Subcutaneous adipose tissue (tissue), 4 donors: ENCODE data around the gene ROPN1. TPM values are rescaled to one million over a fixed set of nuclear protein-coding genes. Genes with fewer than 3 reads are reported as not detected.

Source experiments
- CTCF ChIP-seq: fragments of 450-650 bp; IDR thresholded peaks from one replicate; pipeline ENCODE4 v1.5.1; 2016; ENCODE audit warnings: low read depth, mild to moderate bottlenecking, control low read depth, antibody characterized with exemption, moderate library complexity
- total RNA-seq, 4 donors: library from RNA; depleted of rRNA; stranded (reverse); fragments of >200 nt; gene quantifications; one replicate each; pipeline ENCODE4 v1.1.0, GENCODE V29; 2016

ROPN1 gene
- total RNA-seq, 4 donors from 2014 or later: not detected

DNA sequence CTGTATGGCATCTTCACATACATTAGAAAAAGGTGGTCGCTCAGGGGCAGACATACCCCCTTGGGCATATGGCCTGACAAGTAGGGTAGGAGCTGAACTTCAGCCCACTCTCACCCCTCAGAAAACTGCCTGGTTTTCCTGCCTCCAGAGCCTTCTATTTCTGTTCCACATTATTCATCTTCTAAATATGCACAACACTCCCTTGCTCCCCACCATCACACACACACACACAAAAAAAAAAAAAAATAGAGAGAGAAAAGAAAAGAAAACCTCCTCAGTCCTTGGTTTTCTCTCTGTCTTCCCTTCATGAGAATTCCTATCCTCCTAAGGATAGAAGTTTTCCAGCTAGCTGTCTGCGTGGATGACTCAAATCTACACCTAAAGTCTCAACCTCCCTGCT is 5.6 kb upstream of the ROPN1 start:
- no peak for TF ChIP-seq CTCF

DNA sequence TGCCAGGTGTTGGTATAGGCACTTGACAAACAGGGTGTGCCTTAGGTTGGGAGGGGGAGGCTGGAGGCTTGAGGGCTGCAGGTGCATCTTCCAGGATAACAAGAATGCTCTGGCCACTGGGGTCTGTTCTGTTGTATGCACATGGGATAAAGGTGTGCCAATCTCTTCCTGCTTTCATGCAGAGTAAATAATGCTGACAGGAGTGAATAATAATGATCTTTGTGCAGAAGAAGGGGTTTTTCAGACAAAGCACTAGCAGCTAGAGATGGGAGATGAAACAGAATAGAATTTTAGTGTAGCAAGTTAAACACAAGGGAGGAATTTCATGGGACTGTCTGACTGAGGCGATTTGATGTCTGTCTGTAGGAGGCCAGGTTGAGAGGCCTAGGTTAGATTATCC is 1.9 kb upstream of the ROPN1 start:
- no peak for TF ChIP-seq CTCF

DNA sequence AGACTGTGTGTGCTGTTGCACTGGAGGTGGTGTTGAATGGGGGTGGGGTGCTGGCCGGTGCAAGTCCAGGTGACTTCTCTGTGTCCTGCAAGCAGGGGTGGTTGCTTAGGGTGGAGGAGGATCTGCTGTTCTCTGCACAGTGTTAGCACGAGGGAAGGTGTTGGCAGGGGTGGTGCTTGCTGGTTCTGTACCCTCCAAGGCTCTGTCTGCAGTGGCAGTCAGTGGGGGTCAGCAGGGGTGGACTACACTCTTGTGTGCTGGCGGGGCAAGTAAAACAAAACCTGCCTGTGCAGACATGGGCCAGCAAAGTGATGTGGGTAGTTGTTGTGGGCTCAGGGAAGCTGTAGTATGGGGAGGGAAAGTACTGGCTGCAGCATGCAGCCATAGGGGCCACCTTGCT is 5.5 kb downstream of the ROPN1 start:
- no peak for TF ChIP-seq CTCF

DNA sequence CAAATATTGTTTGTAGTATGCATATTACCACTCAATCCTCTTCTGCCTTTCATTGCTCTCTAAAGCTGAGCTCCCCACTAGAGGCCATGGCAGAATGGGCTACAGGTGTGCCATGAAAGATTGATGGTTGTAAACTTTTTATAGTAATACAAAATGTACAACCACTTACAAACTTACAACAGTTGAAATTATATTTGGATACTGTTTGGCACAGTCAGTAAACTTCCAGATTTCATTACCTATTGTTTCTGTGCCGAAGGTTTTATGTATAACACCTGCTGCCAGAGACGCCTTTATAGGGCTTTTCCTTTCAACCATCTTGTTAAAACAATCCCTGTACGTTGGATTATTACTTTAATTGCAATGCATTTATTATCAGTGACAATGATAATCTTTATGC is 7.0 kb downstream of the ROPN1 start:
- no peak for TF ChIP-seq CTCF

DNA sequence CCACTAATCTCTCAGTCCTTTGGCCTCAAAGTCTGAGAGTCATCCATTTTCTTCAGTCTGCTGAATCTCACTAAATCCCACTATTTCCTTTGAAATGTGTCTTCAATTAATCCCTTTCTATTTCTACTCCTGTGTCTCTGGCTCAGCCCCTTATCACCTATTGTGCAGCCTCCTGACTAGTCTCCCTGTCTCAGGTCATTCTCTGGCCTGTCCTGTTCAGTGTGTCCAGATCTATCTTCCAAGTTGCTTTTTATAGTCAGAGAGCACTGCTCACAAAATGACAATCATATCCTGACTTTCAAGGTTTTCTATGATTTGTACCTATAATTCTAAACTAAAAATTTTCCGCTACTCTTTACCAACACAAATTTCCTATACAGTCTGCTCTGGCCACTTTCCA is 7.6 kb downstream of the ROPN1 start:
- TF ChIP-seq CTCF: no peak

DNA sequence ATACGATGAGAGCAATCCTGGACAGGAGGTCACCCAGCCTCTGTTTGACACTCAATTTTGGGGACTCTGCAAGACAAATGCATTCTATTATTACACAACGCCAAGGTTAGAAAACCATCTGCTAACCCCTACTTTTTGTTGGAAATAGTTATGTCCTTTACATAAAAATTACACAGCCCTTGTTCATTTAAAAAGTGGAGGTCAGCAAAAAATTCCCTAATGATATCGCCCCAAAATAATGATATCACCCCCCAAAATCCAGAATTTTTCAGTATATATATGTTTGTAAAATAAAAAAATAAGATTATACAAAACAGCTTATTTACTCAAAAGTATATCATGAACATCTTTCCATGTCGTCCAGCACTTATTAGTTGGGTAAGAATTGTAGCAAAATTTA is 11.4 kb downstream of the ROPN1 start:
- no peak for TF ChIP-seq CTCF

- no peak for TF ChIP-seq CTCF
Observed at GRCh38 chr3:123971406-123971805, 20.5 kb downstream of the ROPN1 start.

GRCh38 chr3:123961508-123961856 is 30.4 kb downstream of the ROPN1 start:
- no peak for TF ChIP-seq CTCF
